ENCODE data around the gene RNF111. TPM values are rescaled to one million over a fixed set of nuclear protein-coding genes. Genes with fewer than 3 reads are reported as not detected.

Gene RNF111
- total RNA-seq, 1 experiment from 2014 or later = 22.4 TPM

- TF ChIP-seq FOXK1 (CRISPR knock-in tag; IDR thresholded peaks at IDR 0.05) (no peak), ZNF281 (CRISPR knock-in tag; IDR thresholded peaks at IDR 0.05) (no peak), E2F1 (CRISPR knock-in tag; IDR thresholded peaks at IDR 0.05) (no peak), ZNF232 (CRISPR knock-in tag; IDR thresholded peaks at IDR 0.05) (no peak), ERG (CRISPR knock-in tag; IDR thresholded peaks at IDR 0.05) (no peak), ZNF423 (CRISPR knock-in tag; IDR thresholded peaks at IDR 0.05) (no peak), SP1 (CRISPR knock-in tag; conservative IDR thresholded peaks at IDR 0.05) (no peak), CDX4 (CRISPR knock-in tag; IDR thresholded peaks at IDR 0.05; ENCODE audit: borderline replicate concordance) (no peak), ZNF396 (CRISPR knock-in tag; IDR thresholded peaks at IDR 0.05; ENCODE audit: borderline replicate concordance) (no peak), NR3C1 (CRISPR knock-in tag; conservative IDR thresholded peaks at IDR 0.05; ENCODE audit: low read depth) (no peak), ZNF317 (CRISPR knock-in tag; IDR thresholded peaks at IDR 0.05; ENCODE audit: borderline replicate concordance, low read depth) (no peak), ZNF121 (CRISPR knock-in tag; IDR thresholded peaks at IDR 0.05) (no peak)
- TF ChIP-seq, protein P1, sequence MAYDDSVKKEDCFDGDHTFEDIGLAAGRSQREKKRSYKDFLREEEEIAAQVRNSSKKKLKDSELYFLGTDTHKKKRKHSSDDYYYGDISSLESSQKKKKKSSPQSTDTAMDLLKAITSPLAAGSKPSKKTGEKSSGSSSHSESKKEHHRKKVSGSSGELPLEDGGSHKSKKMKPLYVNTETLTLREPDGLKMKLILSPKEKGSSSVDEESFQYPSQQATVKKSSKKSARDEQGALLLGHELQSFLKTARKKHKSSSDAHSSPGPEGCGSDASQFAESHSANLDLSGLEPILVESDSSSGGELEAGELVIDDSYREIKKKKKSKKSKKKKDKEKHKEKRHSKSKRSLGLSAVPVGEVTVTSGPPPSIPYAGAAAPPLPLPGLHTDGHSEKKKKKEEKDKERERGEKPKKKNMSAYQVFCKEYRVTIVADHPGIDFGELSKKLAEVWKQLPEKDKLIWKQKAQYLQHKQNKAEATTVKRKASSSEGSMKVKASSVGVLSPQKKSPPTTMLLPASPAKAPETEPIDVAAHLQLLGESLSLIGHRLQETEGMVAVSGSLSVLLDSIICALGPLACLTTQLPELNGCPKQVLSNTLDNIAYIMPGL (CRISPR knock-in tag; IDR thresholded peaks at IDR 0.05) = no peak
- Mint-ChIP-seq H3K4me3 (no peak overlapping the region), H3K36me3 (0 out of 2 replicates have a peak, but pooled peaks cover 3% of the 10 kb centered on the region), H3K27me3 (ENCODE audit: low read depth) (no peaks in the 10 kb centered on the region), H3K9me3 (no peaks in the 10 kb centered on the region), H3K4me1 (no peaks in the 10 kb centered on the region), H3K27ac (no peak overlapping the region)
- ChIA-PET CTCF (interaction anchor here (0.9 kb wide), 1 partner anchor 49 kb away, joined by 3 read pairs; no protein-coding TSS in a partner anchor), POLR2A (no interaction called here)
- no peak for ATAC-seq
- DNase-seq (ENCODE audit: low spot score) = no peak
These were observed 64.7 kb downstream of the RNF111 start for GRCh38 chr15:59051873-59052861.

GRCh38 chr15:59052915-59053407, 65.5 kb downstream of the RNF111 start:
- H3K36me3 Mint-ChIP-seq = 0 out of 2 replicates have a peak, but pooled peaks cover 3% of the 10 kb centered on the region
- ATAC-seq (no peak), DNase-seq (ENCODE audit: low spot score) (no peak)
- 0 out of 2 replicates have a peak, but pooled peaks cover 2% of the 10 kb centered on the region for H3K4me1 Mint-ChIP-seq
- no peak overlapping the region for H3K27ac Mint-ChIP-seq
- POLR2A ChIA-PET = no interaction called here
- no peak overlapping the region for H3K4me3 Mint-ChIP-seq
- no peaks in the 10 kb centered on the region for H3K27me3 Mint-ChIP-seq (ENCODE audit: low read depth)
- H3K9me3 Mint-ChIP-seq = no peaks in the 10 kb centered on the region
- CTCF ChIA-PET = no interaction called here
- TF ChIP-seq, protein P2, sequence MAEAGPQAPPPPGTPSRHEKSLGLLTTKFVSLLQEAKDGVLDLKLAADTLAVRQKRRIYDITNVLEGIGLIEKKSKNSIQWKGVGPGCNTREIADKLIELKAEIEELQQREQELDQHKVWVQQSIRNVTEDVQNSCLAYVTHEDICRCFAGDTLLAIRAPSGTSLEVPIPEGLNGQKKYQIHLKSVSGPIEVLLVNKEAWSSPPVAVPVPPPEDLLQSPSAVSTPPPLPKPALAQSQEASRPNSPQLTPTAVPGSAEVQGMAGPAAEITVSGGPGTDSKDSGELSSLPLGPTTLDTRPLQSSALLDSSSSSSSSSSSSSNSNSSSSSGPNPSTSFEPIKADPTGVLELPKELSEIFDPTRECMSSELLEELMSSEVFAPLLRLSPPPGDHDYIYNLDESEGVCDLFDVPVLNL (CRISPR knock-in tag; IDR thresholded peaks at IDR 0.05; ENCODE audit: borderline replicate concordance, low read depth) = no peak
- TF ChIP-seq, protein P3, sequence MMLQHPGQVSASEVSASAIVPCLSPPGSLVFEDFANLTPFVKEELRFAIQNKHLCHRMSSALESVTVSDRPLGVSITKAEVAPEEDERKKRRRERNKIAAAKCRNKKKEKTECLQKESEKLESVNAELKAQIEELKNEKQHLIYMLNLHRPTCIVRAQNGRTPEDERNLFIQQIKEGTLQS (CRISPR knock-in tag; conservative IDR thresholded peaks at IDR 0.05) = no peak
- TF ChIP-seq, protein P4, sequence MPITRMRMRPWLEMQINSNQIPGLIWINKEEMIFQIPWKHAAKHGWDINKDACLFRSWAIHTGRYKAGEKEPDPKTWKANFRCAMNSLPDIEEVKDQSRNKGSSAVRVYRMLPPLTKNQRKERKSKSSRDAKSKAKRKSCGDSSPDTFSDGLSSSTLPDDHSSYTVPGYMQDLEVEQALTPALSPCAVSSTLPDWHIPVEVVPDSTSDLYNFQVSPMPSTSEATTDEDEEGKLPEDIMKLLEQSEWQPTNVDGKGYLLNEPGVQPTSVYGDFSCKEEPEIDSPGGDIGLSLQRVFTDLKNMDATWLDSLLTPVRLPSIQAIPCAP (CRISPR knock-in tag; IDR thresholded peaks at IDR 0.05) = no peak
- TF ChIP-seq ZNF671 (CRISPR knock-in tag; IDR thresholded peaks at IDR 0.05) (no peak), ZNF423 (CRISPR knock-in tag; IDR thresholded peaks at IDR 0.05) (no peak), NR2C2 (CRISPR knock-in tag; IDR thresholded peaks at IDR 0.05) (no peak), IRF2 (CRISPR knock-in tag; IDR thresholded peaks at IDR 0.05; ENCODE audit: borderline replicate concordance, low read depth) (no peak), ZNF512 (CRISPR knock-in tag; IDR thresholded peaks at IDR 0.05; ENCODE audit: borderline replicate concordance) (no peak), ZNF219 (CRISPR knock-in tag; IDR thresholded peaks at IDR 0.05; ENCODE audit: borderline replicate concordance) (no peak)

All from WTC11 (cell line).